Stimulated activated naive CD8-positive, alpha-beta T cell treated with anti-CD3 and anti-CD28 coated beads, Interleukin-15, Interleukin-2, amounts not matched to agents 100 ng/mL and 50 ng/mL, for 24 hours (primary cell): ENCODE measurements around the gene SSUH2.

Source experiments
- H3K27ac Mint-ChIP-seq: one replicate; pipeline ENCODE4 v1.8.0; 2021; ENCODE audit warnings: mild to moderate bottlenecking, mixed read lengths
- H3K27me3 Mint-ChIP-seq: one replicate; pipeline ENCODE4 v1.8.0; 2021; ENCODE audit warnings: mixed read lengths
- H3K36me3 Mint-ChIP-seq: one replicate; pipeline ENCODE4 v1.8.0; 2021; ENCODE audit warnings: low read depth, mixed read lengths
- H3K4me1 Mint-ChIP-seq: one replicate; pipeline ENCODE4 v1.8.0; 2021; ENCODE audit warnings: low read depth, mixed read lengths
- H3K4me3 Mint-ChIP-seq: one replicate; pipeline ENCODE4 v1.8.0; 2021; ENCODE audit warnings: mild to moderate bottlenecking, mixed read lengths
- H3K9me3 Mint-ChIP-seq: one replicate; pipeline ENCODE4 v1.8.0; 2021; ENCODE audit warnings: mixed read lengths

The SSUH2 gene

DNA sequence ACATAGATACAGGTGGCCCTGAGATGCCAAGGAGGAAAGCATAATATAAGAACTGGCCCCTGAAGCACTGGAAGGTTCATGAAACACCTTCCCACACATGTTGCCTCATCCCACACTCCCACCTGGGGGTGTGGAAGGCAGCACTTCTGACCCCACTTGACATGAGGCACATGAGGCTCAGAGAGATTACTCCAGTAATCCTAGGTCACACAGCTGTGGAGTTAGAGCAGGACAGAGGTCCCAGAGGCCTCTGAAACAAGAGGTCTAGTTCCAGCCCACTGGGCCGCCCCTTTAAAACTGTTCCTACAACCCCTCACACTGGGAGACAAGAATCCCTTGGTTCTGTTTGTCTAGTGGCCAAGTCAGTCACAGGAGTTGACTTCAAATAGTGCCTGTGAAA lies 7.2 kb downstream of the SSUH2 start:
- Mint-ChIP-seq H3K27me3 (peaks cover 10% of the 10 kb centered on the region), H3K36me3 (no peaks in the 10 kb centered on the region), H3K4me3 (no peak overlapping the region), H3K9me3 (peaks cover 6% of the 10 kb centered on the region), H3K4me1 (no peaks in the 10 kb centered on the region), H3K27ac (no peak overlapping the region)

DNA sequence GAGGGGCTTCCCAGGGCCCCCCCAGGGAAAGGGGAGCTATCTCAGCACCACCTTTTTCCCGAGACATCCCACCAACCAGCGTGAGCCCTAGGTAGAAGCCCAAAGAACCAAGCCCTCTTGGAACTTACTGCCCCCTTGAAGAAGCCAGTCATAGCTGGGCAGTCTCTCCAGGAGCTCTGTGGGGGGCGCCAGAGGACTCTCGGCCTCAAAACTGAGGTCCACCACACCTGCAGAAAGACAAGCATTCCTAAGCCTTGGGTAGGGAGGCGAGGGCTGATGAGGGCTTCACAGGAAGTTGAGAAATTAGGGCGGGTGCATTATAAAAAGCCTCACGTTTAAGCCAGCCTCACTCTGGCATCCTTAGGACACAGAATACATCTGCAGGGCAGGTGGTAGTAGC lies 9.0 kb downstream of the SSUH2 start:
- Mint-ChIP-seq H3K4me3 (no peak overlapping the region), H3K4me1 (no peaks in the 10 kb centered on the region), H3K27me3 (peaks cover 24% of the 10 kb centered on the region), H3K27ac (no peak overlapping the region), H3K36me3 (no peaks in the 10 kb centered on the region), H3K9me3 (peaks cover 6% of the 10 kb centered on the region)

DNA sequence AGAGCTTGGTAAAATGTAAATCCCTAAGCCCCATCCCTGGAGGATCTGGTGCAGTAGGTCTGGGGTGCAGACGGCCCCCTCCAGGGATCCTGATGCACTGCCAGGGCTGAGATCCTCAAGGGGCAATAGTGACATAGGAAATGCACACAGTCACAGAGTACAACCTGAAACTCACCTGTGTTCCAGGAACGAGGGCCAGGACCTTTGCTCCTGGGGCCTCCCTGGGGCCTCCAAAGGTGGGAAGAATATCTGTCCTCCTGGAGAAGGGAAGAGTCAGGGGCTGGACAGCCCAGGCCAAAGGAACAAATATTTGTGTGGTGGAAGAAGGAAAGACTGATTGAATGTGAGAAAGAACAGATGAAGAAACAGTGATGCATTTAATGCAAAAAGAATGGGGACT lies 9.5 kb downstream of the SSUH2 start:
- Mint-ChIP-seq H3K36me3 (no peaks in the 10 kb centered on the region), H3K4me1 (no peaks in the 10 kb centered on the region), H3K27ac (no peak overlapping the region), H3K4me3 (no peak overlapping the region), H3K9me3 (peaks cover 6% of the 10 kb centered on the region), H3K27me3 (peaks cover 24% of the 10 kb centered on the region)

DNA sequence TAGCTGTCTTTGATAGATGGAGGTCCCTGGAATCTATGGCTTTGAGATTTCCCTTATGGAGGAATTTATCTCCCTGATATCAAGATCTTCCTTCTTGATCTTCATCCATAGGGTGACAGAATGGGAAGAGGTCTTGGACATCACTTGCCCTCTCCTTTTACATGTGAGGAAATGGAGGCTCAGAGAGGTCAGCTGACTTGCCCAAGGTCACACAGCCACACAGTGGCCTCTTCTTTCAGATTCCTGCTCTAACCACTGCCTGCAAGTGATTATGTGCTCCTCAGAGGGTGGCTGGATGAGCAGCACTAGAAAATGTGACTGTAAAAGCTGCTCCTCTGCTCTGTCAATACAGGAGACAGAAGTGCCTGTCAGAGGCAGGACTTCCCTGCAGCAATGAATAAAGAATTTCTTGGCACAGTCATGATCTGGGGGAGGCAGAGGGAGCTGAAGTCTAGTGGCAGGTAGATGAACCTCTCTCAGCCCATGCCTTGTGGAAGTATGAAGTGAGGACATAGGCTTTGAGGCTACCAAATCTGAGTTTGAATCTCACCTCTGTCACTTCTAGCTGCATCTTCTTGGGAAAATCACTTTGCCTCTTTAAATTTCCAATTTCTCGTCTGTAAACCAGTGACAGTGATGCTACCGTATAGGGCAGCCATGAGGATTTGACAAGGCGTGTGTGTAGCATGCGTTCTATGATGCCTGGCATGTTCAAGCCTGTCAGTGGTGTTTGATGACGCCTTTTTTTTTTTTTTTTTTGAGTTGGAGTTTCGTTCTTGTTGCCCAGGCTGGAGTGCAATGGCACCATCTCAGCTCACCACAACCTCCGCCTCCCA lies 12.0 kb downstream of the SSUH2 start:
- Mint-ChIP-seq H3K27me3 (peaks cover 24% of the 10 kb centered on the region), H3K9me3 (peaks cover 6% of the 10 kb centered on the region), H3K4me1 (peaks cover 11% of the 10 kb centered on the region), H3K27ac (no peak overlapping the region), H3K36me3 (no peaks in the 10 kb centered on the region), H3K4me3 (no peak overlapping the region)

DNA sequence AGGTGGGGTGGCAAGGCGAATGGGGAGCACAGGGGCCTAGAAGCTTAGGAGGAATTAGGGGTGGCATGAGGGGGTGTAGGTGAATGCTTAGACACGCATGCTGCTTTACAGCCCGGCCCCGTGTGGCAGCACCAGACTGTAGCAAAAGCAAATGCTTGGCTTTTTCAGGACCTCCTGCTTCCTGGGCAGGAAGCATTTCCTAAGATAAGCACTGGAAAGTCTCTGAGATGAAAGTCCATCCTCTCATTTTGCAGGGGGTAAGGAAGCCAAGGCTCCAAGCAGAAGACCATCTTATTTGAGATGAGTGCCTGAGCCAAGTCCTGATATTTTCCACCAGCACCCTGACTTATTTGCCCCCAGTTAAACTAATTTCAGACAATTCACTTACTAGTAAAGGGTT lies 12.9 kb downstream of the SSUH2 start:
- no peak overlapping the region for H3K27ac Mint-ChIP-seq

DNA sequence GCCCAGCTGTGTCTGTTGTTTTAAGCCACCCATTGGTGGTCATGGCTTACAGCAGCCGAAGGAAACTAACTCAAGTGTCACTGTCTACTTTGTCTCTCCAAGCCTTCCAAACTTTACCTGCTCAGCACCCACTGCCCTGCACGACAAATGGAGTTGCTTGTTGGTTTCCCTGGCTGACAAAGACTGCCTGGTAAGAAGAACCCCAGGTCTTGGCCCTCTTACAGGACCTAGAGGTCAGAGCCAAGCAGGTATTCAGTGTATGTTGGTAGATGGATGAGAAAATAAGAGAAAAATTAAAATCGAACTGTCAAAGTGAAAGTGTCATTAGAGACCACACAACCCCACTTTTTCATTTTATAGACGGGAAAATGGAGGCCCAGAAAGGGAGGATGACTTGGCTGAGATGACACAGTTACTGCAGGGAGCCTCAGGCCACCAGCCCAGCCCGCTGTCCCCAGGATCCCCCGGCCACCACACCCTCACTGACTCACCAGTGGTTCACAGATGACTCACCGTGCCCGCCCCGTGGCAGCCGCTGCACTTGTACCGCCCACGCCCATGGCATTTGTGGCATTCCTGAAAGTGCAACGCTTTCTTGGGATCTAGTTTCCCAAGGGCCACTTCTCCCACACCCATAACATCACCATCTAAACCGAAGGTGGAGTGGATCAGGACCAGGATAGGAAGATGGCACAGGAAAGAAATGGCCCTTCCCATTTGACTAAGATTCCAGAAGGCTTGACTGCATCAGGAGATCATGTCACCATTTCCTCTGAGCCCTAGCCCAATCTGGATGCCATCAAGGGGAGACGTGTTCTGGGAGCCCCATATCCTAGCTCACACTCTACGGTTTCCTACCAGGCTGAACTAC lies 15.2 kb downstream of the SSUH2 start:
- Mint-ChIP-seq H3K36me3 (no peaks in the 10 kb centered on the region), H3K4me1 (peaks cover 11% of the 10 kb centered on the region), H3K27me3 (peaks cover 18% of the 10 kb centered on the region), H3K9me3 (no peaks in the 10 kb centered on the region), H3K4me3 (no peak overlapping the region), H3K27ac (peak overlapping the region; percentile 61)

More for the DNA sequence above, 12.9 kb downstream of the SSUH2 start:
- Mint-ChIP-seq H3K4me3 (no peak overlapping the region), H3K27me3 (peaks cover 24% of the 10 kb centered on the region), H3K4me1 (peaks cover 11% of the 10 kb centered on the region), H3K36me3 (no peaks in the 10 kb centered on the region), H3K9me3 (peaks cover 5% of the 10 kb centered on the region)

DNA sequence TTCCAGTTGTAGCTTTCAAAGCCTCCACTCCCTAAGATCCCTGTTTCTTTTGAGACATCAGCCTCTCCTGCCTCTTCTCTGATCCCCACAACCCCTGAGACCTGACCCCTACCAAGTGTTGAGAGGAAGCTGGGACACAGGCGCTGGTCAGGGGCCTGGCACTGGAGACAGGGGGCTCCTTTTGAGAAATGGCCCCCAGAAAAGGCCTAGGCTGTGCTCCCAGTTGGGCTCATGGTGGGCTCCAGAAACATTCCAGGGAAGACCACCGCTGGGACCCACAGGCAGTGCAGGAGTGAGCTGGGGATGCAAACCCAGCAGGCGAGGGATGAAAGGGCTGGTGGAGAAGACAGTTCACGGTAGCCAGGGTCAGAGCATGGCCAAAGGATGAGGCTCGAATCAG lies 16.6 kb downstream of the SSUH2 start:
- no peaks in the 10 kb centered on the region for H3K36me3 Mint-ChIP-seq
- H3K9me3 Mint-ChIP-seq: no peaks in the 10 kb centered on the region
- peaks cover 11% of the 10 kb centered on the region for H3K4me1 Mint-ChIP-seq
- H3K27me3 Mint-ChIP-seq: peaks cover 21% of the 10 kb centered on the region
- H3K4me3 Mint-ChIP-seq: no peak overlapping the region
- no peak overlapping the region for H3K27ac Mint-ChIP-seq

DNA sequence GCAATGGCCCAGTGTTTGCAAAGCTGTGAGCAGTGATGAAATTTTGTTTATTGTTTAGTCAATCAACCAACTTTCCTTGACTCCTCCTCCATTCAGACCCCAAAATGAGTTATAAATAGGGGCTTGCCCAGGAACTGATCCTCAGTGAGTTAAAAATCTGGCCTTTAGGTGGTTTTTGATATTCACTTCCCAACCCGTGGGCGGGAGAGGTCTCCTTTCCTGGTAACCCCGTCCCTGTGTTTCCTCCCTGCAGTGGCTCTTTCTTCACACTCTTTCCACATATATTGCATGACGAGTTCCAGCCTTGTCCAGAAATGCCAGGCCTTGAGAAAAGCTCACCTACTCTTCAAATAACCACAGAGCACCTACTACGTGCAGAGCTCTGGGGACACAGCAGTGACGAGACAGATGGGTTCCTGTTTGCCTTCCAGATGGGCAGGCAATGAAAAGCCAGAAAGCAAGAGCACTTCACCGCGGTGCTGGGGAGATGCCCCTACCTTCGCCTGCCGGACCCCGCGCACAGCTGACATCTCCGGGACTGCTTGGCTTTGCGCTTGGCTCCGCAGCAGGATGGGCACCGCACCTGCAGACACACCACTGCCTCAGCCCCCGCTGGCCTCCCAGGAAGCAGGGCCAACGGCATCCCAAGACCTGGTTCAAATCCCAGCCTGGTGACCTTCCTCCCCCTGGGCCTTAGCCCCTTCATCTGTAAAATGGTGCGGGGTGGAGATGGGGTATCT lies 17.2 kb downstream of the SSUH2 start:
- Mint-ChIP-seq H3K36me3 (no peaks in the 10 kb centered on the region), H3K4me1 (peaks cover 11% of the 10 kb centered on the region), H3K9me3 (no peaks in the 10 kb centered on the region), H3K27ac (no peak overlapping the region), H3K27me3 (peaks cover 18% of the 10 kb centered on the region), H3K4me3 (no peak overlapping the region)

DNA sequence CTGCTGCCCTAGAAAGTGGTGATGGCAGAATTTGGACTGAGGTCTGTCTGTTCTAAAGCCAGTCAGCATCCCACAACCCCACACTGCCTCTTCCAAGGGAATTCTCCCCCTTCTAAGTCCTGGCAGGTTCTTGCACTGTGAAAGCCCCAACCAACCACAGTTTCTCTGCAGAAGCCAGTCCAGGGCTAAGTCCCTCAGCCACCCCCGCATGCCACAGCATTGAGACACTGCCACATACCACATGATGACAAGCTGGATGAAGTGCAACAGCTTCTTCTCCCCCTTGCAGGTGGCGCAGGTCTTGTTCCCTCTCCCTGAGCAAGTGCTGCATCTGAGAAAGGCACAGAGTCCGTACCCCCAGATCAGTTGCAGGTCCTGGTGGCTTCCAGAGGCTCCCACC lies 18.6 kb downstream of the SSUH2 start:
- peaks cover 7% of the 10 kb centered on the region for H3K27me3 Mint-ChIP-seq

DNA sequence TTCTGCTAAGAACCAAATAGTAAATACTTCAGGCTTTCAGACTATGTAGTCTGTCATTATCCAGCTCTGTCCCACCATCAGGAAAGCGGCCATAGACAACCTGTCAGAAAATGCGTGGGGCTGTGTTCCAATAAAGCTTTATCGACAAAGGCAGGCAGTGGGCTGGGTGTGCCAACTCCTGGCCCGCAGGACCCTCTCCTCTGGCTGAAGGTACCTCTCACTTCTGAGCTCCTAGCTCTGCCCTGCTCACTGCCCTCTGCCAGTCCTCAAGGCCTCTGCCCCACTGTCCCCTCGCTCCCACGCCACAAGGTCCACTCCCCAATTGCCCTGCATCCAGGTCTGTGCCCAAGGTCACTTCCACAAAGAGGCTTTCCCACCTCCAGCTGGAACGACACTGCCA lies 20.0 kb downstream of the SSUH2 start:
- H3K27me3 Mint-ChIP-seq: peaks cover 4% of the 10 kb centered on the region
- no peak overlapping the region for H3K4me3 Mint-ChIP-seq
- H3K27ac Mint-ChIP-seq: no peak overlapping the region
- no peaks in the 10 kb centered on the region for H3K9me3 Mint-ChIP-seq
- H3K36me3 Mint-ChIP-seq: no peaks in the 10 kb centered on the region
- peaks cover 9% of the 10 kb centered on the region for H3K4me1 Mint-ChIP-seq

More for the DNA sequence above, 18.6 kb downstream of the SSUH2 start:
- H3K9me3 Mint-ChIP-seq: no peaks in the 10 kb centered on the region
- peaks cover 11% of the 10 kb centered on the region for H3K4me1 Mint-ChIP-seq
- no peak overlapping the region for H3K4me3 Mint-ChIP-seq
- no peaks in the 10 kb centered on the region for H3K36me3 Mint-ChIP-seq
- H3K27ac Mint-ChIP-seq: no peak overlapping the region

DNA sequence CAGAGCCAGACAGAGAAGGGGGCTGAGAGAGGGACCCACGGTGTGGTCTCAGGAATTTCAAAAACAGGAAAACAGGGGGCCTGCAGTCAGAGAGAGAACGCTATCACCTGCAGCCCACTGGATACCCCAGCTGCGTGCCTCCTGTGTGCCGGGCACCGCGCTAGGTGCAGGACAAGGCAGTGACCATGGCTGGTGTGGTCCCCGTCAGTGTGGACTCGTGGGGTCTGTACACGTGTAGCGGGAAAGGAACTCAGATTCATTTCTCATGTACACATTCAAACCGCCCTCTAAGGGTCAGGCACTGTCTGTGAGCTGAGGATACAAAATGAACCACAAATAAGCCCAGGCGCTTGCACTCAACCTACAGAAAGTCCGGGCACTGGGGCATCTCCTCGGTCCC lies 20.9 kb downstream of the SSUH2 start:
- H3K27me3 Mint-ChIP-seq: peaks cover 4% of the 10 kb centered on the region
- no peak overlapping the region for H3K4me3 Mint-ChIP-seq
- H3K4me1 Mint-ChIP-seq: no peaks in the 10 kb centered on the region
- no peaks in the 10 kb centered on the region for H3K9me3 Mint-ChIP-seq
- H3K36me3 Mint-ChIP-seq: no peaks in the 10 kb centered on the region
- no peak overlapping the region for H3K27ac Mint-ChIP-seq

DNA sequence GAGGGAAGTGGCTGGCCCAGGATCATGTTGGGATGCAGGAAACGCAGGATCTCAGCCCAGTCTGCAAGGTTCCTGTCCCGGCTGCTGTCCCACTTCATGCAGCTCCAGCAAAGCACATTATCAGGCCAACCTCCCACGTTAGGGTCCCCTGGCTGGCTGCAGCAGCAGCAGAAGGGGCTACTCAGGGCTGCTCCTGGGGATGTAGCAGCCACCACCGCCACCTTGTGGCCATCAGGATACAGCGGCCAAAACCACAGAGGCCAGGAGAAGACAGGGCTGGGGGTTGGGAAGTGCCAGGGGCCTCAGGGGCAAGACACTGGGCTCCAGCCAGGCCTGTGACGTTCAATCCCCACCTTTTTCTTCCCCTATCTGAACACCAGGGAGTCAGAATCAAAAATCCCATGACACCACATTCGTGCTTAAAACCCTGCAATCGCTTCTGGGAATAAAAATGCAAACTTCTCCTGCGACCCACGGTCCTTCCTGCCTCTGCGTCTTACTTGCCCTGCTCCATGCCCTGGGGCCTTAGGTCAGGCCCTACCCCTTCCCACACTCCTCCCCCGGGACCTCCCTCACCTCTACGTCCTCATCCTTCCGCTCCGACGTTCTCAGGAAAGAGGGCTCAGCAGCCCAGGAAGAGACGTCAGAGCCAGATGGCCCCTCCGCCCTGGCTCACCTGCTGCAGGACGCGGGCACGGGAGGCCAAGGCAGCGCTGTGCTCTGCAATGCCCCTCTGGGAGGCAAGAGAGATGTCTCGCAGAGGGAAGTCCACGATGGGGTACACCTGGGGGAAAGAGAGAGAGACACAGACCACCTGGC lies 21.5 kb downstream of the SSUH2 start:
- H3K27ac Mint-ChIP-seq: no peak overlapping the region
- H3K4me1 Mint-ChIP-seq: no peaks in the 10 kb centered on the region
- H3K4me3 Mint-ChIP-seq: no peak overlapping the region
- no peaks in the 10 kb centered on the region for H3K36me3 Mint-ChIP-seq
- H3K9me3 Mint-ChIP-seq: no peaks in the 10 kb centered on the region
- H3K27me3 Mint-ChIP-seq: peaks cover 4% of the 10 kb centered on the region

DNA sequence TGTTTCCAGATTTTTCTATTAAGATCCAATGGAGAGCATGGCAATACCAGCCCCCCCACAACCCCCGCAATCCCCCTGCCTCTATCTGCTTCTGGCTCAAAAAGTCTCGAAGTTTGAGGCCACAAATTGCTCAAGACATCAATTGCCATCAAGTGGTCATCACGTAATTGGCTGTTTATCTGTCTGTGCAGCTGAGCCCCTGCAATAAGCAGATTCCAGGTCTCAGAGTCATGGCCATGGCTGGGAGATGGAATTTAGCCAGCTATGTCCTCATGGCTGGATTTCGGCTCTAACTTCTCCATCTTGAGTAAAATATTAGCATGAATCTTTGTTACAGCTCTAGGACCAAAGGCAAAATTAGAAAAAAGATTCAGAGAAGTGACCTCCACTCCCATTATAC lies 22.7 kb downstream of the SSUH2 start:
- H3K4me3 Mint-ChIP-seq: no peak overlapping the region
- H3K27me3 Mint-ChIP-seq: peaks cover 4% of the 10 kb centered on the region
- H3K9me3 Mint-ChIP-seq: no peaks in the 10 kb centered on the region
- H3K27ac Mint-ChIP-seq: no peak overlapping the region
- no peaks in the 10 kb centered on the region for H3K4me1 Mint-ChIP-seq
- H3K36me3 Mint-ChIP-seq: no peaks in the 10 kb centered on the region

DNA sequence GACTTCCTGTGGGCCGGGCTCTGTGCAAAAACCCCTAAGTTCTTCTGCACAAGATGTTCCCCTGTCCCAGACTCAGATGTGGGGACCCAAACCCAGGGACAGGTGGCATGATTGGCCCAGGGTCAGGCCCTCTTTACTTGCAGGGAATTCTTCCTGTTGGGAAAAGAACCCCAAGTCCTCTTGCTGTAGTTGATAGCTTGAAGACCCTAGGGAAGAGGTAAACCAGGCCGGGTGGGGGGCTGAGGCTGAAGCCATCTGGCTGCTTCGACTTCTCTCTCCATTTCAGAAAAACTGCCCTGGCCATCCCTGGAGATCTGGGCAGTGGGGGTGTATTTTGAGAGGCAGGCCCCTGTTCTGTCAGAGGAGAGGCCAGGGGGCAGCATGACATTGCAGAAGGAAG lies 23.5 kb downstream of the SSUH2 start:
- Mint-ChIP-seq H3K4me1 (no peaks in the 10 kb centered on the region), H3K9me3 (no peaks in the 10 kb centered on the region), H3K36me3 (no peaks in the 10 kb centered on the region)

More for the DNA sequence above, 23.5 kb downstream of the SSUH2 start:
- no peak overlapping the region for H3K27ac Mint-ChIP-seq
- H3K27me3 Mint-ChIP-seq: peaks cover 4% of the 10 kb centered on the region
- no peak overlapping the region for H3K4me3 Mint-ChIP-seq
